HEK293 (cell line): ENCODE data around the gene ARSD.

Source experiments
- CTCF ChIP-seq: fragments of 450-650 bp; formaldehyde crosslinking; IDR thresholded peaks from 2 replicates; pipeline ENCODE4 v1.5.1; 2016; ENCODE audit warnings: missing biosample characterization, missing genetic modification characterization
- PRDM10 ChIP-seq: fragments of 450-650 bp; formaldehyde crosslinking; IDR thresholded peaks from 2 replicates; pipeline ENCODE4 v1.5.1; 2016; ENCODE audit warnings: missing biosample characterization, missing genetic modification characterization
- ZNF140 ChIP-seq: fragments of 450-650 bp; formaldehyde crosslinking; IDR thresholded peaks from 2 replicates; pipeline ENCODE4 v1.5.1; 2016; ENCODE audit warnings: missing biosample characterization, missing genetic modification characterization
- ZNF24 ChIP-seq: fragments of 450-650 bp; formaldehyde crosslinking; IDR thresholded peaks from 2 replicates; pipeline ENCODE4 v1.5.1; 2016; ENCODE audit warnings: missing biosample characterization, missing genetic modification characterization
- ZNF626 ChIP-seq: fragments of 450-650 bp; sonication (Bioruptor Pico); formaldehyde crosslinking; IDR thresholded peaks from 2 replicates; pipeline ENCODE4 v1.5.1; 2018; ENCODE audit warnings: missing biosample characterization, missing genetic modification characterization, inconsistent platforms
- ZNF747 ChIP-seq: fragments of 450-650 bp; formaldehyde crosslinking; IDR thresholded peaks from 2 replicates; pipeline ENCODE4 v1.5.1; 2016; ENCODE audit warnings: missing biosample characterization, missing genetic modification characterization
- TF ChIP-seq, protein P1 (sequence below): fragments of 450-650 bp; formaldehyde crosslinking; IDR thresholded peaks from 2 replicates; pipeline ENCODE4 v1.5.1; 2016; ENCODE audit warnings: missing biosample characterization, missing genetic modification characterization, low read depth

DNA sequence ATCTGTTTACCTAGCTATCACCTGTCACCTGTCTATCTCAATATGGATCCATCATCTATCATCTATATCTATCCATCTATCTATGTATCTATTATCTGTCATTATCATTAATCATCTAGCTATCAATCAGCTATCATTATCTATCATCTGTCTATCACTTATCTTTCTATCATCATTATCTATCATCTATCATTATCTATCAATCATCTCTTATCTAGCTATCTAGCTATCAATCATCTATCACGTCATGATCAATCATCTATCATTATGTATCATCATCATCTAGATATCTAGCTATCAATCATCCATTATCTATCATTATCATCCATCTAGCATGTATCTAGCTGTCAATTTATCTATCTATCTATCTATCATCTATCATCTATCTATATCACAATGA lies 7.9 kb downstream of the ARSD start:
- TF ChIP-seq, protein P1, sequence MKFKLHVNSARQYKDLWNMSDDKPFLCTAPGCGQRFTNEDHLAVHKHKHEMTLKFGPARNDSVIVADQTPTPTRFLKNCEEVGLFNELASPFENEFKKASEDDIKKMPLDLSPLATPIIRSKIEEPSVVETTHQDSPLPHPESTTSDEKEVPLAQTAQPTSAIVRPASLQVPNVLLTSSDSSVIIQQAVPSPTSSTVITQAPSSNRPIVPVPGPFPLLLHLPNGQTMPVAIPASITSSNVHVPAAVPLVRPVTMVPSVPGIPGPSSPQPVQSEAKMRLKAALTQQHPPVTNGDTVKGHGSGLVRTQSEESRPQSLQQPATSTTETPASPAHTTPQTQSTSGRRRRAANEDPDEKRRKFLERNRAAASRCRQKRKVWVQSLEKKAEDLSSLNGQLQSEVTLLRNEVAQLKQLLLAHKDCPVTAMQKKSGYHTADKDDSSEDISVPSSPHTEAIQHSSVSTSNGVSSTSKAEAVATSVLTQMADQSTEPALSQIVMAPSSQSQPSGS: no peak
- no peak for TF ChIP-seq ZNF140
- no peak for TF ChIP-seq ZNF747 (tag by site-specific recombination)
- TF ChIP-seq CTCF (tag by site-specific recombination): no peak
- no peak for TF ChIP-seq ZNF626
- TF ChIP-seq ZNF24 (tag by site-specific recombination): no peak
- no peak for TF ChIP-seq PRDM10 (tag by site-specific recombination)
